ENCODE measurements around the gene ADGRB3.

Gene ADGRB3

GRCh38 chr6:68709882-68710281 lies 74.8 kb downstream of the ADGRB3 start:
- no peak for DNase-seq

GRCh38 chr6:68710496-68710895 lies 75.4 kb downstream of the ADGRB3 start:
- DNase-seq = no peak

GRCh38 chr6:68710916-68711315 lies 75.8 kb downstream of the ADGRB3 start:
- DNase-seq = no peak

GRCh38 chr6:68711386-68712000 lies 76.4 kb downstream of the ADGRB3 start:
- DNase-seq = no peak

DNA sequence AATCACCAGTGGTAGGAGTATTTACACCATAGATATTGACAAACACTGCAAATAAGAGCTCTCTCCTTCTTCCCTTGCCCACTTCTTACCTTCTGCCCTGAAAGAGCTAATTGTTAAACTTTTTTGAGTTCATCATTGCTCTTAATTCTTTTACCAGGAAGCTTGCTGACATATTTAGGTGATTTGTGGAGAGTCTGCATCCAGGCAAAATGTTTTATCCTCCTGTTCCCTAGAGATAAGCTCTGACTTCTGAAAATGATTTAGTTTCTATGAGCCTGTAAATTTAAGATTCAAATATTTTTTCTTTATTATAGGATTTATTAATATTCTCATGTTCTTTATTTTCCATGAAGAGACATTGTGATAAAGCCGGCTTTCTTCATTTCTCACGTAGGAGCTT lies 81.5 kb downstream of the ADGRB3 start:
- DNase-seq = no peak

DNA sequence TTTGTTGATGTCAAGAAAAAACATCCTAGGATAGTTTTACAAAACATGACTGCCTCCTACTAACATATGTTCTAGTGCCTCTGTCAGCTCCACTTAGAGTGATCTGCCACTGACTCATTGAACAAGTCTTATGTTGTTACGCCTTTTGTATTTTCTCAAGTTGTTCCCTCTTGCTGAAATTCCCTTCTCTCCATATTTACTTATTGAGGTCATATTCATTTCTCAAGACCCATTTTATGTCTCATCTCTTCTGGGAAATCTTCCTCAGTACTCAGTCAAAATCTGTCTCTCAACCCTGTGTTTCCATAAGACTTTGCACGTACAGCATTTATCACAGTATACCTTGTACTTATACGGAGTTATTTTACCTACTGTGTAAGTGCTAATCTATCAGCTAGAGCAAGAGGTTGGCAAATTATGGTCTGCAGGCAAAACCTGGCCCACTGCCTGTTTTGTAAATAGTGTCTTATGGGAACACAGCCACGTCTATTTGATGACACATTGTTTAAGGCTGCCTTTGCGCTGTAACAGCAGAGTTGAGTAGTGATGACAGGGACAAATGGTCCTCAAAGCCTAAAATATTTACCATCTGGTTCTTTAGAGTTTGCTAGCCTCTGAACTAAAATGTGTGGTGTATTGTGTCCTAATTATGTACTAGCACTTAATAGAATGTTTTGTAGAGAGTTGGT lies 83.4 kb downstream of the ADGRB3 start:
- DNase-seq = no peak

DNA sequence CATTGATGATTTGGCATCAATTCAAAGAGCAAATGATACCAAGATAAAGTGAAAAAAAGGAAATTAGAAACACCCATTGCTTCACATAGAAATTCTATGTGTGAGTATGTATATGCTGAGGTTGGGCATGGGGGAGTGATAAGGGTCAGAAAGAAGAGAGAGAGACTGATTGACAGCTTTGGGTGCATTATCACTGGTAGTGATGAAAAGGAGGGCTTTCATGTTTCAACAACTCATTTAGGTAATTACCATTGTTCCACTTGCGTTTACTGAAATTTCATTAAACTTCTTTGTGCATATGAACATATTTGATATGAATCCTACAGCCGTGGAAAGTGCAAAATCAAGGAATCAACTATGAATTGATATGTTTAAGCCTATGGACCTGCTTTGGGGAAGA lies 84.7 kb downstream of the ADGRB3 start:
- DNase-seq = no peak

DNA sequence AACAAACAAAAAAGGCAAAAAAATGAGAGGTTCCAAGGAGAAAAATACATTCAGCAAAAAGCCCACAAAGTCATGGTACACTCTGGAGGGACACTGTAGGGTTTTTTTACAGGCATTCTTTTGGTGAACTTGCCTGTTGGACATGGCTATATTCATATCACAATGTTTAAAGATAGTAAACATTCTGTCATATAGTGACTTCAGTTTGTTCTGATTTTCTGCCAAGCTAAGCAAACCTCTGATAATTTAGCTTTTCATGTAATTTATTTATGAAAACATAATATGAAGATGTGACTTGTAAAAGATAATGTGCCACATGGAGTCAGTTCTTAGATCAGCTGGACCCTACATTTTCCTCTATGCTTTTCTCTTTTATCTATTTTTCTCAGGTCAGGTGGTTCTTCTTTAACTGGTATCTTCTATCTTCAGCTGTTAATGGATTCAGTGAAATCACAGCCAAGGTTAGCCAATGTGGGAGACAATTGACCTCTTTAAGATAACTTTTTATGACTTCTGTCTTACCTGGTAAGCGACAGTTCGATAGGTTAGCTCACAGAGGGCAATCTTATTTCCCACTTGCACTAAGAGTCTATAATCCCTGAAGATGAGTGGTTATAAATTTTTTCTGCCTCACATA lies 87.9 kb downstream of the ADGRB3 start:
- DNase-seq = no peak

GRCh38 chr6:68724060-68724459 lies 89.0 kb downstream of the ADGRB3 start:
- no peak for DNase-seq

- DNase-seq = no peak
These were observed 91.3 kb downstream of the ADGRB3 start for GRCh38 chr6:68726337-68726736.

GRCh38 chr6:68726992-68727391 lies 91.9 kb downstream of the ADGRB3 start:
- DNase-seq = no peak

GRCh38 chr6:68727699-68728098 lies 92.6 kb downstream of the ADGRB3 start:
- DNase-seq = no peak

DNA sequence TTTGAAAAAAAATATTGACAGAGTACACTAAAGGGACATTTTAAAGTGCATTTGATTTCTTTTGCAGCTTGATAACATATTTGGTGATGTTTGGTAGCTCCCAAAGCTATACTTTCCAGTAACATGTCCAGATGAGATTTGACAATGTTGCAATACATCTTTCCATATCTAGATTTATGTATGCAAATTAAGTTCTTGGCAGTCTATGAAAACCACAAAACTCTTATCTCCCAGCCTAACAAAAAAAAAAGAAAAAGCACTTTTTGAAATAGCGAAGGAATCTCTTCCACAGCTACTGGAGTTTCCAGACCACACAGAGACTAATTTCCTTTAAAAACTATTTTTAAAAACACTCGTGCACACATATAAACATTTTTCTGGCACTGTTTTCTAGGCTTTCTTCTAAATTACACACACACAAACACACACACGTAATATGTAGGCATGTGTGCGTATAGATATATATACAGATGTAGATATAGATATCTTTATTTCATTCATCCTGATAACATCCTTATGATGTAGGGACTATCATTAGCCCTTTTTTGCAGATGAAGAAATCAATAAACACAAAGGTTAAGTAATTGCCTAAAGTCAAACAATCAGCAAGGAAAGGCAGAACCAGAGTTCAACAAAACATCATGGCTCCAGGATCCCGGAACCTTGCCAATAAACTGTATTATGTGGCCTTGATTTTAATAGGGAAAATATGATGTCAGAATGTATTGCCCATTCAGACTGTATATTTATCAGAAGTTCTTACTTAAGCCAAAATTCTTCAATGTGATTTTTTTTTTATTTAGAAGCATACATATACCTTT lies 93.3 kb downstream of the ADGRB3 start:
- DNase-seq = no peak

DNA sequence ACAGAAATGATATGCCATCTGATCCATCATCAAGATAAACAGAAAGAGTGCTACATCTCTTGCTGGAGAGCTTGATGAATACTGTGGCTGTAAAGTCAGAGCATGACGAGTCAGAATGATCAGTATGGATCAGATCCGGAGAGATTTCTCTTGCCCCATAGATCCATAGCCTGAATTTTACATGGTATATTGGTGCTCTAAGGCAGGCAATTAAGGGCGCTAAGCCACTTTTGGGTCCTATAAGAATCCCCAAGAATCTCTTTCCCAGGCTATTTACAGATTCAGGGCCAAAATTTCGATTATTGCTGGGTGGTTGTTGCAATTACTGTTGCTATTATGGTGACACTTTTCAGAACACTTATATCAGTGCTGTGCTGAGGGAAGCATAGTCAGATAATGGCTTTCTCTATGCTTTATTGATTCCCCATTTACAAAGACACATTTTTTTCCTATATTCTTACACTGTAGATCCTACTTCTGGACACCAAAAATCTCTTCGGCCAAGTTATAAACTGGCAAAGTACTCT lies 94.4 kb downstream of the ADGRB3 start:
- no peak for DNase-seq

DNA sequence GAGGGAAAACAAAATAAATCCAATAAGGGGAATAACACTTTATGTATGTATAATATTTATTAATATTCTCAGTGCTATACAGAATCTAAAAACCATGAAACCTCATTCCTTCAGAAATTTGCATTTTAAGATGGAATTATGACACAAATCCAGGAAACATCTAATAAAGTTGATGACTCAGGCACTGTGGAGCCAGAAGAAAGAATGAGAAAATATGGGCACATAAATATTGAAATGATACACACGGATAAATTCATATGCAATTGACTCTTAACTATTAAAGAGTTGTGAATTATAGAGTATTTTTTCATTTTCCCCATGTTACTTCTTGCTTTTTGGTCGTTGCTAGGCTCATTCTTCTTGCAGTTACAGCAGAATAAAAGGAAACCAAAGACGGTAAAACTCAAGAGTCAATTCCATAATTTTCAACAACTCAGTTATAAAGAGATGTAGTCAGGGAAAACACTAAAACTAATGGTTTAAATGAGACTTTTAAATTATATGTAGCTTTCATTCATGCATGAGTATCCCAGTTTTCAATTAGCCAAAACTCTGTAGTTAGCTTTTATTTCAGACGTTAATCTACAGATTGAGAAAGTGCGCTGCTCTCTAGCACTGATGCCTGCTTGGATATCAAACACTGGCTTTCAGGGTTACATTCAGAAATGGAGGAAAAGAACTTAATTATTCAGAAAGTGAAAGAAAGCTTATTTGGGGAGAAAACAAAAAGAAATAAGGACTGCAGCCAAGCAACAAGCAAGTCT lies 95.4 kb downstream of the ADGRB3 start:
- no peak for DNase-seq

GRCh38 chr6:68732423-68732822 lies 97.3 kb downstream of the ADGRB3 start:
- no peak for DNase-seq

- no peak for DNase-seq
These were observed 100.8 kb downstream of the ADGRB3 start for GRCh38 chr6:68735866-68736265.

- no peak for DNase-seq
These were observed 102.0 kb downstream of the ADGRB3 start for GRCh38 chr6:68737061-68737460.

DNA sequence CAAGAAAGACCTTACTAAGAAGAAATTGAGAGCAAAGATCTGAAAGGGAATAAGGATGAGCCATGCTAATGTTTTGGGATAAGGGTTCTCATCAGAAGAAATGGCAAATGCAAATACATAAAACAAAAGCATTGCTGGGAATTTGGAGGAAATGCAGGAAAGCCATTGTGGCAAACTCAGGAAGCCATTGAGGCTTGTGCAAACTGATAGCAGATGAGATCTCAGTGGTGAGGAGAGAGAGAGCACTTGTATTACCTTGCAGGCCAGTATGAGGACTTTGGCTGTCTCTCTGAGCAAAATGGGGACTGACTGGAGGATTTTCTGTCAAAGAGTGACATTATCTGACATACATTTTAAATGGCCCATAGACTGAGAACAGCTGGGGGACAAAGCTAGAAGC lies 103.0 kb downstream of the ADGRB3 start:
- DNase-seq = no peak

GRCh38 chr6:68740828-68741500 lies 105.9 kb downstream of the ADGRB3 start:
- DNase-seq = no peak

- DNase-seq = no peak
These were observed 106.7 kb downstream of the ADGRB3 start for GRCh38 chr6:68741501-68742386.
